Measurements from ENCODE around the gene SLX9.

The SLX9 gene

DNA sequence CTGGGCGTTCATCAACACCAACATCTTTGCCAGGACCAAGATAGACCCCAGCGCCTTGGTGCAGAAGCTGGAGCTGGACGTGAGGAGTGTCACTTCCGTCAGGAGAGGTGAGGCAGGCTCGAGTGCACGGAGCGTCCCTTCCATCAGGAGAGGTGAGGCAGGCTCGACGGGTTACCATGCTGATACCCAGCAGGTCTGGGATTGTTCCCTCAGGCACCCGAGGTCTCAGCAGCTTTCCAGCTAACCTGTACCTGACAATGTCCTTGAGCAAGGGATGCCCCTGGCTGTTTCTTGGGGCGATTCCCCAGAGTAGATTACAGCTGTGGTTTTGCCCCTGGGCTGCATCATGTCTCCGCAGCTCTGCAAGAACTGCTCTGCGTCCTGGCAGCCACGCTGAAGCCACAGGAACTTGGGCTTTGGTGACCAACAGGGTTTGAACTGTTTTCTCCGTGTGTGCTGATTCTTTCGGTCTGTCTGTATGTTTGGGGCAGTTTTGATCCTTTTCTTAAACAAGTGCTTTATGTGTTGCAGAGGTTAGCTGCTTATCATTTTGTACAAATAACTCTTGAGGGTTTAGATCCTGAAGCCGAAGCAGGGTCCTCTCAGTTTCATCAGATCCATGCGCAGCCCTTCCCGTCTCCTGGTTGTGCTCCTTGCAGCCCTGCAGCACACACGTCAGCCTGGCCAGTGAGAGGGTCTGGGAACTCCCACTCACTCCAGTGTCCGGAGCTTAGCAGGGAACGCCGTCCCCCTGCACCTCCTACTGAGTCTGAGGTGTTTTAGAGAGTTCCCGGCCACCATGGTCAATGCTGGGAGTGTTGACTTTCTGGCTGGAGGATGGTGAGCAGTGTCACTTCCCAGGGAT, 4.1 kb downstream of the SLX9 start:
- DNase-seq (ENCODE audit: low read depth) = no peak
- TF ChIP-seq, protein P1, sequence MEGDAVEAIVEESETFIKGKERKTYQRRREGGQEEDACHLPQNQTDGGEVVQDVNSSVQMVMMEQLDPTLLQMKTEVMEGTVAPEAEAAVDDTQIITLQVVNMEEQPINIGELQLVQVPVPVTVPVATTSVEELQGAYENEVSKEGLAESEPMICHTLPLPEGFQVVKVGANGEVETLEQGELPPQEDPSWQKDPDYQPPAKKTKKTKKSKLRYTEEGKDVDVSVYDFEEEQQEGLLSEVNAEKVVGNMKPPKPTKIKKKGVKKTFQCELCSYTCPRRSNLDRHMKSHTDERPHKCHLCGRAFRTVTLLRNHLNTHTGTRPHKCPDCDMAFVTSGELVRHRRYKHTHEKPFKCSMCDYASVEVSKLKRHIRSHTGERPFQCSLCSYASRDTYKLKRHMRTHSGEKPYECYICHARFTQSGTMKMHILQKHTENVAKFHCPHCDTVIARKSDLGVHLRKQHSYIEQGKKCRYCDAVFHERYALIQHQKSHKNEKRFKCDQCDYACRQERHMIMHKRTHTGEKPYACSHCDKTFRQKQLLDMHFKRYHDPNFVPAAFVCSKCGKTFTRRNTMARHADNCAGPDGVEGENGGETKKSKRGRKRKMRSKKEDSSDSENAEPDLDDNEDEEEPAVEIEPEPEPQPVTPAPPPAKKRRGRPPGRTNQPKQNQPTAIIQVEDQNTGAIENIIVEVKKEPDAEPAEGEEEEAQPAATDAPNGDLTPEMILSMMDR (IDR thresholded peaks at IDR 0.05; ENCODE audit: low read depth, low read length, missing control alignments) = no peak
- H3K4me3 ChIP-seq (ENCODE audit: low read depth, low read length) = no peak overlapping the region

DNA sequence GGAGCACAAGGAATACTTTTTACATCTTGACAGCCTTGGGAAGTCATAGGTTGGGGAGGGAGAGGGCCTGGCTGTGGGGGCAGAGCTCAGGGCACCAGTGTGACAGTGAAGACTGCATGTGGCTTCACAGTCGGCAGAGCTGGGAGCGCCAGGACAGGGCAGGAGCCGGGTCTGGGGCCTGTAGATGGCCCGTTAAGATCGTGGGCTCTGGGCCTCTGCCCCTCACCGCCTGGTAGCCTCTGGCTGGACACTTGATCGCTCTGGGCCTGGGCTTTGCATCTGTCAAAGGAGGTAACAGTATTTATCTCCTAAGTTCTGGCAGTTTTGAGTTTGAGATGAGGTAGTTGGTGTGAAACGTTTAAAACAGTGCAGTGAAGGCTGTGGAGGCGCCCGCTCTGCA, 4.8 kb downstream of the SLX9 start:
- H3K4me3 ChIP-seq (ENCODE audit: low read depth, low read length) = no peak overlapping the region
- DNase-seq (ENCODE audit: low read depth) = no peak
- TF ChIP-seq, protein P1 (IDR thresholded peaks at IDR 0.05; ENCODE audit: low read depth, low read length, missing control alignments) = no peak

DNA sequence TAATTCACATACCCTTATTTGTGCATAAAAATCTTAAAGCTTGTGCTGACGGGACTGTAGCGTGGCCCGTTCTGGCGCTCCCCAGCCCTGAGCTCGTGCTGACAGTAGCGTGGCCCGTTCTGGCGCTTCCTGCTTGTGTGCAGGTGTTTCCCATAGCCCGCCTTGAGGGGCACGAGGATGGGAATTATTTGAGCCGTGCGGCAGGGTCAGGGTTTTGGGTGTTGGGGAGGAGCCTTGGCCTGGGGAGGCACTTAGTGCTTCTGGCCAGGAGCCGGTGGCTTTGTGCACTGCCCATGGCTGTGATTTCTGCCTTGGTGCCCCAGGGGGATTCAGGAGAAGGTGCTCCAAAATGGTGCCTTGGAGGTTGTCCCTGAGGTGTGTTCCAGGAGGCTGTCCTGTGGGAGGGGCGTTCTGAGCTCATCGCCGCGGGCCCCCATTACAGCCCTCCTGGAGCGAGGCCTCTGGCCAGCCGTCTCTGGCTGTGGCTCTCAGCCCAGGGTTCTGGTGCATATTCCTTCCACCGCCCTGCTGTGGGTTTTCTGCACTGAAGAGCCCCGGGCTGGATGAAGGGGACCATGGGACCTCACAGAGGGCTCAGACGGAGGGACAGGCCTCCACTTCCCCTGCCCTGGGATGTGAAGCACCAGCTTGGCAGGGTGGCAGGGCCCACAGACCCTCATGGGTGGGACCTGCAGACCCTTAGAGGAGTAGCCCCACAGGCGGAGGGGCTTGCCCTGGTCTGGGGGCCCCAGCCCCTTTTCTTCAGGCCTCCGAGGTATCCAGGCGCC, 6.6 kb downstream of the SLX9 start:
- DNase-seq (ENCODE audit: low read depth) = no peak
- no peak overlapping the region for H3K4me3 ChIP-seq (ENCODE audit: low read depth, low read length)
- TF ChIP-seq, protein P1 (IDR thresholded peaks at IDR 0.05; ENCODE audit: low read depth, low read length, missing control alignments) = no peak

DNA sequence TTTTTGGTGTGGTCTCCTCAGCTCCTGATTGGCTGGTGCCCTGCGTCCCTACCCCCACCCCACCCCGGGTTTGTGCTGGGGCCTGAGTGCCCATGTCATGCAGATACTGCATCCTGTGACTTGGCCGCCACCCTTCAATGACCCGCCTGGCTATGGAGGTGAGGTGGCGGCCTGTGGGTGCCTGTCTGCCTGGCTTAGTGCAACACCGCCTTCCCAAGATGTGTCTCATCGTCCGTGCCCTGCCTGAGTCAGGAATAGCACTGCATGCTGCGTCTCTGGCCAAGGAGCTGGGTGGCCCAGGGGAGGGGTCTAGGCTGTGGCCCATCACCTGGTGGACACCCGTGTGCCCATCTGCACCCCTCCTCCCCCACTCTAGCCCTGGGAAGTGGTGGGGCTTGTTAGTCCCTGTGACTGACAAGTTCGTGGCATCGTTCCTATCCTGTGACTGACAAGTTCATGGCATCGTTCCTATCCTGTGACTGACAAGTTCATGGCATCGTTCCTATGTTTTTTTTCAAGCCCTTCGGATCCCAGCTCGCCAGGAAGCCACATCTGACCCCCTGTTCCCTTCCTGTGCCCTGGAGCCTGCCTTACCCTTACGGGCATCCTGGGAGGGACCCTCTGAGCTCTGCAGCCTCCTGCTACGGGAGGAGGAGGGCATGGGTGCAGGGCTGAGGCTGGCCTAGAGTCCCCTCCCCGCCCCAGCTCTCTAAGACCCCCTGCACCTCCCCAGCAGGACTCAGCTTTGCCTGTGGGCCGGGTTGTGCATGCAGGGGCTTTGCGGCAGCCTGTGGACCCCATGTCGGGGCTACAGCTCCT, 7.5 kb downstream of the SLX9 start:
- no peak overlapping the region for H3K4me3 ChIP-seq (ENCODE audit: low read depth, low read length)
- no peak for DNase-seq (ENCODE audit: low read depth)
- TF ChIP-seq, protein P1 (IDR thresholded peaks at IDR 0.05; ENCODE audit: low read depth, low read length, missing control alignments) = no peak

DNA sequence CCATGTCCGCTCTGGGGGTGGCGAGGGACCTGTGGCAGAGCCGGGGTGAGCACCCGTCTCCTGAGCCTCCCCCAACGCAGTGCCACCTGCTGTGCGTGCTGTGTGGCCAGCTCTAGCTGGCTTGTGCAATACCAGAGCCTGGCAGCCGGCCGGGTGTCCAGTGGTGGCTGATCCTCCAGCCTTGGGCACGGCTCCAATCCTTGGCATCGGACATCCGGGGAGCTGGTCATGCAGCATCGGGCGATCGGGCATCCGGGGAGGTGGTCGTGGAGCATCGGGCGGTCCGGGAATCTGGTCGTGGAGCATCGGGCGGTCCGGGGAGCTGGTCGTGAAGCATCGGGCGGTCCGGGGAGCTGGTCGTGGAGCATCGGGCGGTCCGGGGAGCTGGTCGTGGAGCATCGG, 8.1 kb downstream of the SLX9 start:
- DNase-seq (ENCODE audit: low read depth) = no peak
- TF ChIP-seq, protein P1 (IDR thresholded peaks at IDR 0.05; ENCODE audit: low read depth, low read length, missing control alignments) = no peak
- H3K4me3 ChIP-seq (ENCODE audit: low read depth, low read length) = no peak overlapping the region

GRCh38 chr21:44948426-44949120, 8.7 kb downstream of the SLX9 start:
- DNase-seq (ENCODE audit: low read depth) = no peak
- H3K4me3 ChIP-seq (ENCODE audit: low read depth, low read length) = no peak overlapping the region
- TF ChIP-seq, protein P1 (IDR thresholded peaks at IDR 0.05; ENCODE audit: low read depth, low read length, missing control alignments) = no peak

All from GM12864 (cell line).